PC-3 (cell line): ENCODE results near the gene VEGFA. TPM values are rescaled to one million over a fixed set of nuclear protein-coding genes. Genes with fewer than 3 reads are reported as not detected.
A peak's percentile ranks its signal among the peaks of the same experiment; 100 is the strongest.

Source experiments
- ATAC-seq: fragments of 200-7000 bp; cut with Tn5 transposase; 2 replicates; pipeline ENCODE4 v1.9.1; 2020; ENCODE audit warnings: mild to moderate bottlenecking, moderate library complexity
- BruUV-seq: library from RNA; stranded (reverse); fragments of 400-500 nt; replicated peaks from 2 replicates; lab custom pipeline; 2021; lab: Mats Ljungman, UMichigan
- CTCF ChIA-PET: fragments of 300-600 bp; sonication (Branson Sonifier 250); formaldehyde crosslinking; loops from one replicate; lab custom pipeline; 2022; ENCODE audit warnings: antibody characterized with exemption; lab: Charles Lee
- POLR2A ChIA-PET: fragments of 300-600 bp; sonication (Branson Sonifier 250); formaldehyde crosslinking; loops from one replicate; lab custom pipeline; 2022; ENCODE audit warnings: antibody characterized with exemption; ENCODE audit not compliant: unreplicated experiment; lab: Charles Lee
- DNase-seq: peaks from one replicate; pipeline ENCODE4 v3.0.0-alpha.2; 2015
- H2AFZ ChIP-seq: fragments of 300-600 bp; sonication (generic); 2 replicates; pipeline ENCODE4 v1.6.0; 2016; ENCODE audit warnings: antibody characterized with exemption, low read length
- H3F3A ChIP-seq: fragments of 300-600 bp; sonication (generic); one replicate; pipeline ENCODE4 v1.6.0; 2017; ENCODE audit warnings: antibody characterized with exemption, low read length, control low read depth, mild to moderate bottlenecking; ENCODE audit not compliant: unreplicated experiment
- H3K27ac ChIP-seq: fragments of 300-600 bp; sonication (generic); 2 replicates; pipeline ENCODE4 v1.5.1; 2016; ENCODE audit warnings: mild to moderate bottlenecking, low read length
- H3K27me3 ChIP-seq: fragments of 300-600 bp; sonication (generic); 2 replicates; pipeline ENCODE4 v1.6.1; 2016; ENCODE audit warnings: low read length, mixed read lengths
- H3K36me3 ChIP-seq: fragments of 300-600 bp; sonication (generic); 2 replicates; pipeline ENCODE4 v1.6.1; 2016; ENCODE audit warnings: low read depth, mixed run types, low read length, mixed read lengths
- H3K4me1 ChIP-seq: fragments of 300-600 bp; sonication (generic); 2 replicates; pipeline ENCODE4 v1.5.1; 2016; ENCODE audit warnings: low read length; ENCODE audit not compliant: insufficient read depth
- H3K4me2 ChIP-seq: fragments of 300-600 bp; sonication (generic); 2 replicates; pipeline ENCODE4 v1.6.0; 2016; ENCODE audit warnings: low read length
- H3K4me3 ChIP-seq: fragments of 300-600 bp; sonication (generic); 2 replicates; pipeline ENCODE4 v1.5.1; 2016; ENCODE audit warnings: mild to moderate bottlenecking, low read length, mixed read lengths
- H3K79me2 ChIP-seq: fragments of 300-600 bp; sonication (generic); 2 replicates; pipeline ENCODE4 v1.6.1; 2017; ENCODE audit warnings: low read length, mixed read lengths
- H3K9ac ChIP-seq: fragments of 300-600 bp; sonication (generic); 2 replicates; pipeline ENCODE4 v1.6.0; 2016; ENCODE audit warnings: mild to moderate bottlenecking, low read length
- H3K9me2 ChIP-seq: fragments of 300-600 bp; sonication (generic); replicated peaks from 2 replicates; pipeline ENCODE4 v1.6.1; 2016; ENCODE audit warnings: mixed run types, low read length, mixed read lengths
- H3K9me3 ChIP-seq: fragments of 300-600 bp; sonication (generic); 2 replicates; pipeline ENCODE4 v1.6.1; 2016; ENCODE audit warnings: low read length, mixed read lengths
- H4K20me1 ChIP-seq: fragments of 300-600 bp; sonication (generic); 2 replicates; pipeline ENCODE4 v1.6.1; 2016; ENCODE audit warnings: low read length, mixed read lengths
- CTCF ChIP-seq: fragments of 300-600 bp; sonication (generic); conservative IDR thresholded peaks from 2 replicates; pipeline ENCODE4 v1.5.1; 2017; ENCODE audit warnings: antibody characterized with exemption, low read depth, mild to moderate bottlenecking, low read length
- EZH2 ChIP-seq: fragments of 300-600 bp; sonication (generic); IDR thresholded peaks from one replicate; pipeline ENCODE4 v1.6.1; 2017; ENCODE audit warnings: antibody characterized with exemption, mild to moderate bottlenecking, low read length; ENCODE audit not compliant: unreplicated experiment
- EZH2phosphoT487 ChIP-seq: fragments of 300-600 bp; sonication (generic); IDR thresholded peaks from 2 replicates; pipeline ENCODE4 v1.6.1; 2018; ENCODE audit warnings: mild to moderate bottlenecking, antibody characterized with exemption, low read length, borderline replicate concordance
- intact Hi-C: fragments of 100-400 bp; cut with micrococcal nuclease; formaldehyde crosslinking; loops from 2 replicates; pipeline ENCODE4 v1.9.0; 2023
- total RNA-seq: library from RNA; depleted of rRNA; stranded (reverse); fragments of >200 nt; gene quantifications from 2 replicates; pipeline ENCODE4 v1.2.3, GENCODE V29; 2014

VEGFA gene
- total RNA-seq, 1 experiment from 2014 or later: 146 TPM

GRCh38 chr6:43790031-43790430 is 20.0 kb downstream of the VEGFA start:
- Histone ChIP-seq H3K9me3 (no peaks in the 10 kb centered on the region), H3K4me1 (peaks cover 7% of the 10 kb centered on the region; the same call in 1 of the 2 replicates), H4K20me1 (0 out of 2 replicates have a peak, but pooled peaks cover 3% of the 10 kb centered on the region), H3K9ac (no peak overlapping the region), H3K27me3 (no peaks in the 10 kb centered on the region), H3K36me3 (peaks cover 6% of the 10 kb centered on the region), H3K79me2 (no peaks in the 10 kb centered on the region), H3K27ac (no peak overlapping the region), H3K4me3 (no peak overlapping the region), H2AFZ (no peak overlapping the region), H3K4me2 (no peak overlapping the region), H3K9me2 (no peaks in the 10 kb centered on the region), H3F3A (no peaks in the 10 kb centered on the region)
- intact Hi-C loops: no loop called here
- BruUV-seq: no TSS peak
- DNase-seq: no peak
- ChIA-PET POLR2A (no interaction called here), CTCF (no interaction called here)
- peak; percentile 37; the same call in 1 of the 2 replicates for ATAC-seq
- TF ChIP-seq EZH2phosphoT487: no peak
- TF ChIP-seq CTCF: no peak
- no peak for TF ChIP-seq EZH2

DNA sequence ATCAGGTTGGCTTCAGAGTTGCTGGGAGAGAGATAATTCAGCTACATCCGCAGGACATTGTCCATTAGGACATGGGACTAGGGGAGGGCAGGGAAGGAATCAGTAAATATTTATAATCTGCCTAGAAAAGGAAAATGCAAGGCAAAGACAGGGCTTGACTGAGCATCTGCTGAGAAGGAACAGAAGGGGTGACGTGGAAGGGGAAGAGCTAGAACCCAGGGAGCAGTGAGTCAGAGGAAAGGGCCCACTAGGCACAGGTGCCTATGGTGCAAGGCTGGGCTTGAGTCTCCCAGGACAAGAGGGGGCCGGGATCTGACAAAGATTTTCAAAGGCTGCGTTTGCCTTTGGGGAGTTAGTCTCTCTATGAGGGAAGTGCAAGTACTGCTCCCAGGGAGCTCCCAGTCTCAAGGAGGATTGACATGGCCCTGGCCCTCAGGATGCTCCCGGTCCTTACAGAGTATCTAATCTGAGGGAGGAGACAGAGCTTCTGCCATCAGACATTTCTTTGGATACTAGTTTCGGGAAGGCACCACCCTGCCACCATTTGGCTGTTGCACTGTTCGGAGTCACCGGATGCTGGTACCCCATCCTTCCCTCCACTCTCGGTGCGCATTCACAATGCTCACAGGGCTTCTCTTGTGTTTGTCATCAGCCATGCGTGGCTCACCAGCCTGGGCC is 21.9 kb downstream of the VEGFA start:
- Histone ChIP-seq H3K9me2 (no peaks in the 10 kb centered on the region), H3K4me2 (no peak overlapping the region), H2AFZ (no peak overlapping the region), H3K9ac (no peak overlapping the region), H3K4me3 (no peak overlapping the region), H3K36me3 (no peaks in the 10 kb centered on the region), H3K27ac (no peak overlapping the region), H3K9me3 (no peaks in the 10 kb centered on the region), H3K27me3 (no peaks in the 10 kb centered on the region), H3F3A (no peaks in the 10 kb centered on the region), H3K4me1 (peaks cover 7% of the 10 kb centered on the region; the same call in 1 of the 2 replicates), H4K20me1 (no peaks in the 10 kb centered on the region), H3K79me2 (no peaks in the 10 kb centered on the region)
- ATAC-seq: no peak
- DNase-seq: no peak
- no TSS peak for BruUV-seq
- CTCF ChIA-PET: no interaction called here
- intact Hi-C loops: no loop called here
- TF ChIP-seq EZH2phosphoT487: no peak
- POLR2A ChIA-PET: no interaction called here

DNA sequence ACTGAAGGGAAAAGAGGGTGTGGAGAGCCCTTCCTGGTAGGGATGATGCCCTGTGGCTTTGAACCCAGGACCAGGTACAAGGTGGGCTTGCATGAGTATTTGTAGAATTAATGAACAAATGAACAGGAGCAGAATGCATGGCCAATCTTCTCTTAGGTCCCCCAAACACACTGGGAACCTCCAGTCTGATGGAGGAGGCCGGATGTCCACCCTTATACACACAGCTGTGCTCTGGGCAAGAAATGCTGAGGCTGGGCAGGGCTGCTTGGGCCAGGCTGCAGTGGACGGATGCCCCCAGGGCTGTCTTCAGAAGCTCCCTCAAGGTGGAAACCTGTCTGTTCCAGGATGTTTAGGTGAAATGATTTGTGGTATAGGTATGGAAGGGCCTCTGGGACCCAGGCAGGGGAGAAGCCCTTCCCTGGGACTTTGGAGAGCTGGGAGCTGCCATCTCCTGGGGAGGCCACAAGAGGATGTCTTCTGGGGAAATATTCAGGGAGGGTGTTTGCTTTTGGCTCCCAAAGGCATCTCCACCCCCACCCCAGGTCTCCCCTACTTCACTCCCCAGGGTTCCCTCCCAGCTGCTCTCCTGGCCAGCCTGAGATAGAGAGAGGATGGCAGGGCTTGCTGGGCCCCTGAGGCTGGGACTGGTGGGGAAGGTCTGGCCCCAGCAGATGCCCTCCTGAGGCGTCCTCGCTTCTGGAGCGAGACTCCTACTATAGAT is 23.3 kb downstream of the VEGFA start:
- no peaks in the 10 kb centered on the region for H3F3A ChIP-seq
- no peaks in the 10 kb centered on the region for H4K20me1 ChIP-seq
- intact Hi-C loops: no loop called here
- H3K27me3 ChIP-seq: no peaks in the 10 kb centered on the region
- no peak overlapping the region for H3K27ac ChIP-seq
- no TSS peak for BruUV-seq
- H3K9me2 ChIP-seq: no peaks in the 10 kb centered on the region
- ATAC-seq (no peak), DNase-seq (no peak)
- H3K4me2 ChIP-seq: no peak overlapping the region
- H3K79me2 ChIP-seq: no peaks in the 10 kb centered on the region
- H3K36me3 ChIP-seq: no peaks in the 10 kb centered on the region
- ChIA-PET CTCF (no interaction called here), POLR2A (interaction anchor here (0.6 kb wide), 1 partner anchor 158 kb away, joined by 5 read pairs; the partner anchor contains the start of gene MAD2L1BP)
- no peak overlapping the region for H3K9ac ChIP-seq
- TF ChIP-seq EZH2phosphoT487 (no peak), CTCF (no peak), EZH2 (no peak)
- no peak overlapping the region for H3K4me3 ChIP-seq
- no peak overlapping the region for H2AFZ ChIP-seq
- H3K4me1 ChIP-seq: peaks cover 10% of the 10 kb centered on the region
- no peaks in the 10 kb centered on the region for H3K9me3 ChIP-seq
